Measurements from ENCODE around the gene KIF11. TPM values are rescaled to one million over a fixed set of nuclear protein-coding genes. Genes with fewer than 3 reads are reported as not detected.

The KIF11 gene
- total and polyA plus RNA-seq, 9 of the 15 experiments (the other 6 are each of a cell fraction or from before 2014, with no cell fraction given), result 11.3 to 54.4 (median 29.2) TPM

GRCh38 chr10:92695679-92696605, 103.0 kb downstream of the KIF11 start (continued):
- no peak for TF ChIP-seq PRDM10 (IDR thresholded peaks at IDR 0.05; ENCODE audit: partially characterized antibody)
- no peak for TF ChIP-seq GATAD2B (IDR thresholded peaks at IDR 0.05; ENCODE audit: borderline replicate concordance)
- TF ChIP-seq TAF9B (IDR thresholded peaks at IDR 0.05; ENCODE audit: partially characterized antibody), result no peak
- no peak for TF ChIP-seq DDX20 (tag; IDR thresholded peaks at IDR 0.05; ENCODE audit: low read depth)
- no peak for TF ChIP-seq RNF2 (IDR thresholded peaks at IDR 0.05)
- TF ChIP-seq MIER1 (IDR thresholded peaks at IDR 0.05; ENCODE audit: low read depth), result no peak
- TF ChIP-seq CHD1 (IDR thresholded peaks at IDR 0.05; ENCODE audit: low read length), result peak; percentile 67
- no peak for TF ChIP-seq EWSR1 (IDR thresholded peaks at IDR 0.05; ENCODE audit: borderline replicate concordance, low read depth, partially characterized antibody)
- TF ChIP-seq CAMTA2 (CRISPR knock-in tag; conservative IDR thresholded peaks at IDR 0.05), result no peak
- no peak for TF ChIP-seq DPF2 (IDR thresholded peaks at IDR 0.05)
- 0 out of 2 replicates have a peak, but pooled peaks have one; percentile 44 for TF ChIP-seq AFF4 (CRISPR knock-in tag; IDR thresholded peaks at IDR 0.05)
- no peak for TF ChIP-seq MCM3 (IDR thresholded peaks at IDR 0.05)
- no peak for TF ChIP-seq MYC (IDR thresholded peaks at IDR 0.05; ENCODE audit: low read depth, low read length)
- TF ChIP-seq MYC (CRISPR knock-in tag; IDR thresholded peaks at IDR 0.05; ENCODE audit: borderline replicate concordance, low read depth), result peak; percentile 85; the same call in 1 of the 2 replicates
- no peak for TF ChIP-seq ZNF165 (CRISPR knock-in tag; IDR thresholded peaks at IDR 0.05; ENCODE audit: borderline replicate concordance)
- peak; percentile 88 for TF ChIP-seq POLR2G (IDR thresholded peaks at IDR 0.05; ENCODE audit: low read depth, low read length)
- TF ChIP-seq POLR2A (conservative IDR thresholded peaks at IDR 0.05), result peak; percentile 65; the same call in 1 of the 2 replicates
- no peak for TF ChIP-seq ZNF140 (CRISPR knock-in tag; IDR thresholded peaks at IDR 0.05)
- TF ChIP-seq PYGO2 (tag; IDR thresholded peaks at IDR 0.05), result no peak
- TF ChIP-seq MTA3 (IDR thresholded peaks at IDR 0.05; ENCODE audit: borderline replicate concordance), result peak; percentile 33; the same call in 1 of the 2 replicates
- no peak for TF ChIP-seq PTRF (tag; IDR thresholded peaks at IDR 0.05)
- no peak for TF ChIP-seq SRSF9 (IDR thresholded peaks at IDR 0.05; ENCODE audit: borderline replicate concordance, low read depth, low read length)

All from K562 (cell line).